ENCODE results near the gene UVSSA. TPM values are rescaled to one million over a fixed set of nuclear protein-coding genes. Genes with fewer than 3 reads are reported as not detected.
A peak's percentile ranks its signal among the peaks of the same experiment; 100 is the strongest.

The UVSSA gene
- total RNA-seq, 2 donors from 2014 or later: 50.4 to 61.6 TPM

DNA sequence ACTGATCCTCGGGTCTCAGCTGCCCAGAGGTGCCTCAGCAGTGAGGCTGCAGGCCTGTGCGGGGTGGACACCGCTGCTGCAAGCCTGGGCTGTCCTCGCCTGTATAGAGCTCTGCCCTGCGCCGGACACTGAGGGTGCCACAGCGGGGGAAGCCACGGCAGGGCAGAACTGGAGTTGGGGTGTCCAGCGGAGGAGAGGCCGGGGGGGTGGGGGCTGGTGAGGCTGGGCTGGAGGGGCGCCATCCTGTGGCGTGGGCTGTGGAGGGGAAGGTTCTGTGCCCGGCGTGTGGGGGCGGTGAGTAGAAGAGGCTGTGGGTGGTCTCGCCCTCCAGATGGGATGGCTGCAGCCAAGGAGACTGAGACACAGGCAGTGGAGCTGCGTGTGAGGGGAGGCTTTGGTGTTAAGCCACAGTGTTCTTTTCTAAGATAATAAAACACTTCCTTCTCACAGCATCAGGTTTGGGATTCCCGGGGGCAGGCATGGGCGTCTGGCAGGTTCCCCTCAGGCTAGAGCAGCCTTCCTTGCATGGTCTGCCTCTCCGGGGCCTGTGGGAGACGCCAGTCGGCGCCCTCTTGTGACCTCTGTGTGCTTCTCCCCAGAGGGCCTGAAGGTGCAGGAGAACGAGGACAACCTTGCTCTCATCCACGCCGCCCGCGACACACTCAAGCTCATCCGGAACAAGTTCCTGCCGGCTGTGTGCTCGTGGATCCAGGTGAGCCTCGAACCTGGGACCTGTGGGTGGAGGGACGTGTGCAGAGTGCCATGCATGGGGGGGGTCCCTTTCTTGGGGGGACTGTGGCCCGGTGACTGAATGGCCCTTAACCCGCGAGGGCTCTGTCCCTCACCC lies 7.4 kb downstream of the UVSSA start:
- TF ChIP-seq, protein P1, sequence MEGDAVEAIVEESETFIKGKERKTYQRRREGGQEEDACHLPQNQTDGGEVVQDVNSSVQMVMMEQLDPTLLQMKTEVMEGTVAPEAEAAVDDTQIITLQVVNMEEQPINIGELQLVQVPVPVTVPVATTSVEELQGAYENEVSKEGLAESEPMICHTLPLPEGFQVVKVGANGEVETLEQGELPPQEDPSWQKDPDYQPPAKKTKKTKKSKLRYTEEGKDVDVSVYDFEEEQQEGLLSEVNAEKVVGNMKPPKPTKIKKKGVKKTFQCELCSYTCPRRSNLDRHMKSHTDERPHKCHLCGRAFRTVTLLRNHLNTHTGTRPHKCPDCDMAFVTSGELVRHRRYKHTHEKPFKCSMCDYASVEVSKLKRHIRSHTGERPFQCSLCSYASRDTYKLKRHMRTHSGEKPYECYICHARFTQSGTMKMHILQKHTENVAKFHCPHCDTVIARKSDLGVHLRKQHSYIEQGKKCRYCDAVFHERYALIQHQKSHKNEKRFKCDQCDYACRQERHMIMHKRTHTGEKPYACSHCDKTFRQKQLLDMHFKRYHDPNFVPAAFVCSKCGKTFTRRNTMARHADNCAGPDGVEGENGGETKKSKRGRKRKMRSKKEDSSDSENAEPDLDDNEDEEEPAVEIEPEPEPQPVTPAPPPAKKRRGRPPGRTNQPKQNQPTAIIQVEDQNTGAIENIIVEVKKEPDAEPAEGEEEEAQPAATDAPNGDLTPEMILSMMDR (conservative IDR thresholded peaks at IDR 0.05): no peak
- no peak overlapping the region for H3K4me3 Mint-ChIP-seq
- no peaks in the 10 kb centered on the region for H3K27me3 Mint-ChIP-seq (ENCODE audit: insufficient read depth)
- Histone ChIP-seq H3K36me3 (ENCODE audit: control insufficient read depth, insufficient read depth, low read length) (peaks cover 42% of the 10 kb centered on the region), H3K9me3 (ENCODE audit: control insufficient read depth, low read length) (no peaks in the 10 kb centered on the region), H3K4me1 (ENCODE audit: control insufficient read depth, insufficient read depth, low read length) (no peaks in the 10 kb centered on the region), H3K27me3 (ENCODE audit: control insufficient read depth, insufficient read depth, low read length, poor library complexity, severe bottlenecking) (no peaks in the 10 kb centered on the region), H3K9ac (ENCODE audit: extremely low read depth, low read length, poor library complexity, severe bottlenecking) (no peak overlapping the region), H3K27ac (ENCODE audit: low read depth, low read length) (no peak overlapping the region), H3K4me3 (ENCODE audit: low read length) (no peak overlapping the region)
- no peak overlapping the region for H3K27ac Mint-ChIP-seq
- peaks cover 3% of the 10 kb centered on the region for H3K4me1 Mint-ChIP-seq
- WGBS, 2 experiments (ENCODE audit: insufficient coverage in 1 of 2, insufficient read length in 1 of 2): 93% methylated on average over 16 to 36 of the region's 36 CpGs
- peak; percentile 64 for DNase-seq
- no peaks in the 10 kb centered on the region for H3K9me3 Mint-ChIP-seq
- peaks cover 25% of the 10 kb centered on the region for H3K36me3 Mint-ChIP-seq (ENCODE audit: low read depth)

DNA sequence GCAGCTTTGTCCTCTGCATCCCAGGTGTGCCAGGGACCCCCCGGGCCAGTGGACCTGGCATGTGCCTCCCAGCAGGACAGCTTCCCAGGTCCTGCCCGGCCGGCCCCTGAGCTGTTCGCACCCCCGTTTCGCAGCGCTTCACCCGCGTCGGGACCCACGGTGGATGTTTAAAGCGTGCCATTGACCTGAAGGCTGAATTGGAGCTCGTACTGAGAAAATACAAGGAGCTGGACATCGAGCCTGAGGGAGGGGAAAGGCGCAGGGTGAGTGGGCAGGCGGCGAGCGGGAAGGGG lies 7.9 kb downstream of the UVSSA start:
- H3K4me3 ChIP-seq (ENCODE audit: low read length): no peak overlapping the region
- WGBS, 2 experiments (ENCODE audit: insufficient coverage in 1 of 2, insufficient read length in 1 of 2): 94 to 100% methylated on average over 2 to 18 of the region's 18 CpGs
- peaks cover 3% of the 10 kb centered on the region for H3K4me1 Mint-ChIP-seq
- no peak for DNase-seq
- H3K9ac ChIP-seq (ENCODE audit: extremely low read depth, low read length, poor library complexity, severe bottlenecking): no peak overlapping the region
- TF ChIP-seq, protein P1 (conservative IDR thresholded peaks at IDR 0.05): no peak
- peaks cover 38% of the 10 kb centered on the region for H3K36me3 ChIP-seq (ENCODE audit: control insufficient read depth, insufficient read depth, low read length)
- peaks cover 23% of the 10 kb centered on the region for H3K36me3 Mint-ChIP-seq (ENCODE audit: low read depth)
- no peaks in the 10 kb centered on the region for H3K9me3 Mint-ChIP-seq
- no peaks in the 10 kb centered on the region for H3K4me1 ChIP-seq (ENCODE audit: control insufficient read depth, insufficient read depth, low read length)
- H3K4me3 Mint-ChIP-seq: no peak overlapping the region
- H3K27ac ChIP-seq (ENCODE audit: low read depth, low read length): no peak overlapping the region
- no peaks in the 10 kb centered on the region for H3K27me3 Mint-ChIP-seq (ENCODE audit: insufficient read depth)
- H3K27ac Mint-ChIP-seq: no peak overlapping the region
- no peaks in the 10 kb centered on the region for H3K27me3 ChIP-seq (ENCODE audit: control insufficient read depth, insufficient read depth, low read length, poor library complexity, severe bottlenecking)
- no peaks in the 10 kb centered on the region for H3K9me3 ChIP-seq (ENCODE audit: control insufficient read depth, low read length)

DNA sequence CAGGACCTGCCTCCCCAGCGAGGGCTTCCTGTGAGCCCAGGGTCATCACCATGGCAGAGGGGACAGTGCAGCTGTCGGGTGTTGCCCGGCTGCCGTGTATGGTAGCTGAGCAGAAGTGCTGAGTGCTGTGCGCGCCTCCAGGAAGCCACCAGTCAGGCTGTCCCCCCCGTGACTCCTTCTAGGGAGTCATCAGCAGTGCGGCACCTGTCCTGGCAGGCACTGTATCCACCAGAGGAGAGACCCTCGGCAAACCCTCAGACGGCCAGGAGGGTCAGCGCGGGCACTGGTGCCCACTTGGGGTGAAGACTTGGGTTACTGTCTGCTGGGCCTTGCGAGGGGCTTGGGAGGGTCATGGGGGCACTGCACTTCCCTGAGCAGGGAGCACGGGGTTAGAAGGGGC lies 8.4 kb downstream of the UVSSA start:
- 91 to 93% methylated on average over 10 to 14 of the region's 14 CpGs for WGBS, 2 experiments (ENCODE audit: insufficient coverage in 1 of 2, insufficient read length in 1 of 2)

More for the DNA sequence above, 8.4 kb downstream of the UVSSA start:
- Mint-ChIP-seq H3K27ac (no peak overlapping the region), H3K36me3 (ENCODE audit: low read depth) (peaks cover 18% of the 10 kb centered on the region), H3K4me1 (peaks cover 3% of the 10 kb centered on the region), H3K27me3 (ENCODE audit: insufficient read depth) (no peaks in the 10 kb centered on the region), H3K4me3 (no peak overlapping the region), H3K9me3 (no peaks in the 10 kb centered on the region)
- Histone ChIP-seq H3K9ac (ENCODE audit: extremely low read depth, low read length, poor library complexity, severe bottlenecking) (no peak overlapping the region), H3K36me3 (ENCODE audit: control insufficient read depth, insufficient read depth, low read length) (peaks cover 34% of the 10 kb centered on the region), H3K9me3 (ENCODE audit: control insufficient read depth, low read length) (no peaks in the 10 kb centered on the region), H3K4me1 (ENCODE audit: control insufficient read depth, insufficient read depth, low read length) (no peaks in the 10 kb centered on the region), H3K27me3 (ENCODE audit: control insufficient read depth, insufficient read depth, low read length, poor library complexity, severe bottlenecking) (no peaks in the 10 kb centered on the region), H3K27ac (ENCODE audit: low read depth, low read length) (no peak overlapping the region), H3K4me3 (ENCODE audit: low read length) (no peak overlapping the region)
- TF ChIP-seq, protein P1 (conservative IDR thresholded peaks at IDR 0.05): no peak
- DNase-seq: no peak
